Measurements from ENCODE around the gene PATL1. TPM values are rescaled to one million over a fixed set of nuclear protein-coding genes. Genes with fewer than 3 reads are reported as not detected.
A peak's percentile ranks its signal among the peaks of the same experiment; 100 is the strongest.

PATL1 gene
- total and polyA plus RNA-seq, 8 donors: 27.8 to 45.0 (median 41.0) TPM

DNA sequence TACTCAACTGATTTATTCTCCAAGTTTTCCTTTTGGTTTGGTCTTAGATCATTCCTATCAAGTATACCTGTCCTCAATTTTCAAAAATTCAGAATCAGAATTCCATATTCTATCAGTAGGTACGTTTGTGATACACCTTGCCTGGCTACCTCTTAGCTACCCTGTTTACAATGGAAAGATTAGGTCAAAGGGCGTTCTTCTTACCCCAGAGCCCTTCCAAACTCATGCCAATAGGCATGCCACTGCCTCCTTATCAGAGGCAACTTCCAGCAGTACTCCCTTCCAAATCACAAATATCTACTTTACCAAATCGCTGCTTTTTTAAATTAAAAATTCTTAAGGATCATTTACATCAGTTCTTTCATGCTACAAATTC, 1.0 kb downstream of the PATL1 start:
- Histone ChIP-seq H3K9me3 (no peaks in the 10 kb centered on the region), H3K36me3 (peaks cover 0 to 39% of the 10 kb centered on the region in 2 donors), H3K4me1 (peaks cover 19 to 63% of the 10 kb centered on the region in 2 donors), H3K4me3 (peak overlapping the region; percentile 77 to 89), H3K27me3 (no peaks in the 10 kb centered on the region), H3K27ac (peak overlapping the region; percentile 98 to 99)
- no peak for TF ChIP-seq CTCF (IDR thresholded peaks at IDR 0.05)
- ATAC-seq (no peak), DNase-seq (no peak)
- intact Hi-C loops (cut with DNase I): no loop called here

- Histone ChIP-seq H3K36me3 (peaks cover 0 to 48% of the 10 kb centered on the region in 2 donors), H3K4me1 (peaks cover 19 to 72% of the 10 kb centered on the region in 2 donors), H3K27ac (peak overlapping the region in 1 of 2 donors; percentile 99), H3K27me3 (no peaks in the 10 kb centered on the region), H3K4me3 (peak overlapping the region in 1 of 2 donors; percentile 89), H3K9me3 (no peaks in the 10 kb centered on the region)
- no peak for TF ChIP-seq CTCF (IDR thresholded peaks at IDR 0.05)
- no peak for DNase-seq
- intact Hi-C loops (cut with DNase I): no loop called here
- no peak for ATAC-seq
Measured at GRCh38 chr11:59666969-59667368, 1.9 kb downstream of the PATL1 start.

- no peak for TF ChIP-seq CTCF (IDR thresholded peaks at IDR 0.05)
- Histone ChIP-seq H3K36me3 (peaks cover 0 to 93% of the 10 kb centered on the region in 2 donors), H3K4me3 (no peak overlapping the region), H3K27ac (peak overlapping the region in 1 of 2 donors; percentile 48), H3K9me3 (no peaks in the 10 kb centered on the region), H3K27me3 (no peaks in the 10 kb centered on the region), H3K4me1 (peaks cover 10 to 65% of the 10 kb centered on the region in 2 donors)
- ATAC-seq (peak; percentile 44), DNase-seq (no peak)
- intact Hi-C loops (cut with DNase I): no loop called here
Measured at GRCh38 chr11:59660621-59661020, 8.2 kb downstream of the PATL1 start.

DNA sequence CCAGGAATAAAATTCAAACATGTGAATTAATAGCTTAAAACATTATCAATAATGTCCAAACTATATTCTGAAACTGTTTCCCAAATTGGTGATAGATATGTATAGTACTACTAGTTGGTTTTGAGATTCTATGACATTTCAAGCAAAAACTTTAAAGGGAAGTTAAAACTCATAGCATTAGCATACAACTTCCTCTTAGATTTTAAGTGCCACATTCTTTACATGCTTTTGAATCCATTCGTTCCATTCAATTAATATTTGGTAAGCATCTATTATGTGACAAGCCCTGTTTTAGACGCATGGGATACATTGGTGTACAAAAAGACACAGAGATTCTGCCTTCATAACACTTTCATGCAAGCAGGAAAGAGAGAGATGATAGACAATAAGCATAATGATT, 8.9 kb downstream of the PATL1 start:
- Histone ChIP-seq H3K27ac (peak overlapping the region in 1 of 2 donors; percentile 48), H3K27me3 (no peaks in the 10 kb centered on the region), H3K36me3 (peaks cover 0 to 93% of the 10 kb centered on the region in 2 donors), H3K4me1 (peaks cover 10 to 59% of the 10 kb centered on the region in 2 donors), H3K9me3 (no peaks in the 10 kb centered on the region), H3K4me3 (no peak overlapping the region)
- ATAC-seq (no peak), DNase-seq (no peak)
- intact Hi-C loops (cut with DNase I): no loop called here
- TF ChIP-seq CTCF (IDR thresholded peaks at IDR 0.05): no peak

DNA sequence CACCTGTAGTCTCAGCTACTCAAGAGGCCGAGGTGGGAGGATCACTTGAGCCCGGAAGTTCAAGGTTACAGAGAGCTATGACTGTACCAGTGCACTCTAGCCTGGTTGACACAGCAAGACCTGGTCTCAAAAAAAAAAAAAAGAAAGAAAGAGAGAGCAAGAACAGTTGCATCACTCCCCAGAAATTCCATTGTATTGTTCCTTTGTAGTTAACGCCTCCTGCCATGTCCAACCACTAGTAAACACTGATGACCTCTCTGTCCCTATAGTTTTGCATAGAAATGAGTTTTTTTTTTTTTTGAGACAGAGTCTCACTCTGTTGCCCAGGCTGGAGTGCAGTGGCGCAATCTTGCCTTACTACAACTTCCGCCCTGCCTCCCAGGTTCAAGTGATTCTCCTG, 10.8 kb downstream of the PATL1 start:
- Histone ChIP-seq H3K36me3 (peaks cover 0 to 93% of the 10 kb centered on the region in 2 donors), H3K27ac (no peak overlapping the region), H3K27me3 (no peaks in the 10 kb centered on the region), H3K4me1 (peaks cover 10 to 39% of the 10 kb centered on the region in 2 donors), H3K9me3 (no peaks in the 10 kb centered on the region), H3K4me3 (no peak overlapping the region)
- DNase-seq (no peak), ATAC-seq (no peak)
- TF ChIP-seq CTCF (IDR thresholded peaks at IDR 0.05): no peak
- intact Hi-C loops (cut with DNase I): no loop called here
